Superior temporal gyrus (tissue), 1 donor: Measurements from ENCODE around the gene RHBDL1.

Source experiments
- DNase-seq: peaks from one replicate; pipeline ENCODE4 v3.0.0-alpha.2; 2016; ENCODE audit errors: extremely low spot score

The RHBDL1 gene

DNA sequence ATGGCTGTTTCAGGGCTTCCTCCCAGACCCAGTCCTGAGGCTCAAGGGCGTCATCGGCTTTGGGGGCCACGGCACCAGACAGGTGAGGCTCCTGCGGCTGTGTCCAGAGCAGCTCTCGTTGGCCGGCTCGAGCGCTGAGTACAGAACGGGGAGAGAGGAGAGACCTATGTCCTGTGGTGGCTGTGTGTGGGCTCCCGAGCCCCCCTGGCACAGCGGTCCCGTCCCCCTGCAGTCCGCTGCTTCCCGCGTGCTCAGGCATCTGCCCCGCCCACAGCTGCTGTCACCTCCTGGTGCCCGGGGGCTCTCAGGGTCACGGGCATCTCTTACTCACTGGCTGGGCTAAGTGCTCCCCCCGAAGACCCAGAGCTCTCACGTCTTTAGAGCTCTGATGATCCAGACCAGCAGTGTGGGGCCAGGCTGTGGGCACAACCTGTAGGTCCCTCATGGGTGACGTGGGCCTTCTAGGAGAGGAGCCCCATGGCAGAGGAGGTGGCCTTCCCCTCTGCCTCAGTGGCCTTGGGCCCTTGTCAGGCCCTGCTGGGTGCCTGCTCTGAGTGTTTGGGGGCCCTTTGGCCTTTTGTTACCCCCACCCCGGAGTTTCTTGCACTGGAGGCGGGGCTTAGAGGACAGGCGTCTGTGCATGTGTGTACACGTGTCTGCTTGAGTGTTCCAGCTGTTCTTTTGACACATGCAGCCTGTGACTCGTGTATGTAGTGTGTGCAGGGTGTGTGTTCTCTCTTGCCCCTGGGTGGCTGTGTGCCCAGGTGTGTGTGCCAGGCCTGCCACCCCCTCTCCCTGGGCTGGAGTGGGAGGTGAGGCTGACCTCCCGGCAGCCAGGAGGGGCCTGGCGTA lies 22.8 kb upstream of the RHBDL1 start:
- DNase-seq: no peak

DNA sequence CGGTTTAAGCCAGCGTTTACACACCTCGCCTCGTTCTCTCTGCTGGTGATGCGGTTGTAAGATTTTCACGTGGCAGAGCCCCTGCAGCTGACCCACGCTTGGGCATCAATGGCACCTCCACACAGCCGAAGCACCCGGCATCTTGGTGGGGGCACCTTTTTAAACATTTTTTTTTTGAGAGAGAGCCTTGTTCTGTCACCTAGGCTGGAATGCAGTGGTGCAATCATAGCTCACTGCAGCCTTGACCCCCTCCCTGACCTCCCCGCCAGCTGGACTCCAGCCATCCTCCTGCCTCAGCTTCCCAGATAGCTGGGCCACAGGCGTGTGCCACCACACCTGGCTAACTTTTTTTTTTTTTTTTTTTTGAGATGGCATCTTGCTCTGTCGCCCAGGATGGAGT lies 21.4 kb upstream of the RHBDL1 start:
- no peak for DNase-seq

DNA sequence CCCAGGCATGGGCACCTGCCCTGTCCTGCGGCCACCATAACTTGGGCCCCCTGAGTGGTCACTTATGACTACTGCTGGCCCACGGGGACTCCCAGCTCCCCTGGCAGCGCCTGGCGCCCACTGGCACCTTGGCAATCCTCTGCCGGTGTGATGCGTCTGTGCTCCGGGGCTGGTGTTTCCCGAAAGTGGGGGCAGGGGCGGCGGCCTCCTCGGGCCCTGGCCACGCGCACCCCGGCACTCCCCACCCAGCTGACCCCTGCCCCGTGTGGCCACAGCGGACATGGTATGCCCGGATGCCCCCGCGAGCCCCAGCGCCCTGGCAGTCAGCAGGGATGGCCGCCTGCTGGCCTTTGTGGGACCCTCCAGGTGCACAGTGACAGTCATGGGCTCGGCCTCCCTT lies 18.0 kb upstream of the RHBDL1 start:
- no peak for DNase-seq

GRCh38 chr16:658679-659571 lies 16.5 kb upstream of the RHBDL1 start:
- no peak for DNase-seq

- DNase-seq: no peak
These were observed 15.9 kb upstream of the RHBDL1 start for GRCh38 chr16:659618-660017.

DNA sequence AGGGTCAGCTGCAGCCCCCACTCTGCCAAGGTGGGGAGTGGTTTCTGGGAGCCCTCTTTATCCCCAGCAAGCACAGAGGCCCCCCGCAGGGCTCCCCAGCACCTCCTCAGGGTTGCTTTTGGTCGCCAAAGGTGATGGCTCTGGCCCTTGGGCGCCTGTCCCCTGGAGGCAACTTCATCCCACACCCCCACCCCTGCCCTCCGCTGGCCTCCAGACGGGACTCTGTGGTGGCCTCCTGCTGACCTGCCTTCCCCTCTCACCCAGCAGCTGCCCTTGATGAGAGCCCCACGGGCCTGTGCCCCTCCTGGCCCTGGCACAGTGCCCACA lies 15.4 kb upstream of the RHBDL1 start:
- DNase-seq: no peak

DNA sequence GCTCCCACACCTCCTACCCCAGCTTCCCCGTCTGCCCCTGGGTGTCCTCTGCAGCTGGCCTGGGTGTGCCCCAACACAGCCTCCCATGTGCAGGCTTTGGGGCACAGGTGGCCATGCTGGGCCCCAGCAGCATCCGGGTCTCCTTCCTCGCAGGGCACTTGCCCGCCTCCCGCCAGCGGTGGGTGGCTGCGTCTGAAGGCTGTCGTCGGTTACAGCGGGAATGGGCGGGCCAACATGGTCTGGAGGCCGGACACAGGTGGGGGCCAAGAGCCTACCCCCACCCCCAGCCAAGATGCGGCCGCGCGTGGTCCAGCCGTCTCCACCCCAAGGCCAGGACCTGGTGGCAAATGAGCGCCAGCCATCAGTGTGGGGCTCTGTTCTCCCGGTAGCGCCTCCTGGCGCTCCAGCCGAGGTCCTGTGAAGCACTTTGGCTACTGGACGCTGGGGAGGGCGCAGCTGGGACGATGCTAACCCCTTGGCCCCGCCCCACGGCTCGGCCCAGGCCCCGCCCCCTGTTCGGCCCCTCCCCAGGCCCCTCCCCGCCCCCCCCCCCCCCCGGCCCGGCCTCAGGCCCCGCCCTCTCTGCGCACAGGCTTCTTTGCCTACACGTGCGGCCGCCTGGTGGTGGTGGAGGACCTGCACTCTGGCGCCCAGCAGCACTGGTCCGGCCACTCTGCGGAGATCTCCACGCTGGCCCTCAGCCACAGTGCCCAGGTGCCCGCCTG lies 14.8 kb upstream of the RHBDL1 start:
- peak; percentile 81 for DNase-seq

GRCh38 chr16:661184-661821 lies 14.2 kb upstream of the RHBDL1 start:
- no peak for DNase-seq

- DNase-seq: no peak
These were observed 13.4 kb upstream of the RHBDL1 start for GRCh38 chr16:662095-662494.

GRCh38 chr16:662597-662996 lies 12.9 kb upstream of the RHBDL1 start:
- no peak for DNase-seq

DNA sequence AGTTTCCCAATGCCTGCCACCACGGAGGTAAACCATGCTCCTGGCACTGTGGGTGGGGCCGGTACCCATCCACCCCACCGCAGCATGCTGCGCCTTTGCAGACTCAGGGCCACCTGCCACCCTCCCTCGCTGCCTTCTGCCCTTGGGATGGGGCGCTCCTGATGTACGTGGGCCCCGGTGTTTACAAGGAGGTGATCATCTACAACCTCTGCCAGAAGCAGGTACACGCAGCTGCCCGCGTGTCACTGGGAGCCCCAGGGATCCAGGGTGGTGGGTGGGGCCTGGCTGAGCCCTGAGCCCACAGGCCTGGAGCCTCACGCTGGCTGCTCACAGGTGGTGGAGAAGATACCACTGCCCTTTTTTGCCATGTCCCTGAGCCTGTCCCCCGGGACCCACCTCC lies 8.9 kb upstream of the RHBDL1 start:
- no peak for DNase-seq

GRCh38 chr16:667113-667779 lies 8.2 kb upstream of the RHBDL1 start:
- no peak for DNase-seq

DNA sequence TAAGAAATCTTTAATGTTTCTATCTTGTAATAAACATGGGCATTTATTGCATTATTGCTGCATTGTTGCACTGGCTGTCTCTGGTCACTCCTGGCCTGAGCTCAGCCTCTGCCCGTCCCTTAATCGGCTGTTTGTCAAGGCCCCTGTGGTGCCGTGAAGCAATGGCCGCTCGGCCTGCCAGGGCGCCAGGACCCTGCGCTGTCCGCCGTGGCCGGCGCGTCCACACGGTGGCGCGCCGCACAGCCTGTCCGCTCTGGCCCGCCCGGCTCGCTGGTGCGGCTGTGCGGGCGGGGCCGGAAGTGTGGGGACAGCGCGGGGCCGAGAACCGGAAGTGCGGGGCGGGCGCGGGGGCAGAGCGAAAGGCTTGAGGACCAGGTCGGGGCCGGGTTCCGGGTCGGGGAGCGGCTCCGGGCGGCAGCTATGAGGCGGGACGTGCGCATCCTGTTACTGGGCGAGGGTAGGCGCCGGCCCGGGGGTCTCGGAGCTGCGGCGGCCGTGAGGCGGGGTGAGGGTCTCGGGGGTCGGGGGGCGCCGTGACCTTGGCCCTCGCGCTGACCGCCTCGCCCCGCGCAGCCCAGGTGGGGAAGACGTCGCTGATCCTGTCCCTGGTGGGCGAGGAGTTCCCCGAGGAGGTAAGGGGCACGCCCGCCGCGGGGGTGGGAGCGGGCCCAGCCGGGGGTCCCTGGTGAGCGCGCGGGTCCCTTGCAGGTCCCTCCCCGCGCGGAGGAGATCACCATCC lies 7.5 kb upstream of the RHBDL1 start, which contains the start of gene RHOT2:
Gene RHOT2, plus strand, starts transcription at position 353 of the 739 bp plus-strand sequence. Its CDS starts 68 bp downstream, at position 421.
- peak; percentile 93 for DNase-seq

DNA sequence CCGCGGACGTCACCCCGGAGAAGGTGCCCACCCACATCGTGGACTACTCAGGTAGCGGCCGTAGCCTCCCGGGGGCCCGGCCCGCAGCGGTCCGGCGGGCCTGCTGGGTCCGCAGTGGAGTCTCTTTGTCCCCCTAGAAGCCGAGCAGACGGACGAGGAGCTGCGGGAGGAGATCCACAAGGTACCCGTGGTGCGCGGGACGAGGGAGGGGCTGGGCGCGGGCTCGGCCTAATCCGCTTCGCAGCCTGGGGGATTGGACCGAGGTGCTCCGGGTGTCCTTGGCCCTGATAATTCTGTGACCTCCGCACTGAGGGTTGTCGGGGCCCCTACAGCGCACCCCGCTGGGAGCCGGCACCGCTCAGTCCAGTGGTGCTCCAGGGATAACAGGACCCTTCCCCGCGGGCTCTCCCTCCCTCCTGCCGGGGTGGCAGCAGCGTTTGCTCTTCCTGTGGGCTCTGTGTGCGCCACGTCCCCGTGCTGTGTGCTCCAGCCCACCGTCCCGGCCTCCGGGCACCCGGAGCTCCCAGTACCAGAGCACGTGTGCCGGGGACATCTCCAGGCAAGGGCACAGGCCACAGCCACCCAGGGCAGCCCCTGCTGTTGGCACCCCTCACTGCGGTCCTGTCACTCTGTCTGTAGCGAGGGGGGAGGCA lies 6.8 kb upstream of the RHBDL1 start:
- no peak for DNase-seq

GRCh38 chr16:669666-670065 lies 5.8 kb upstream of the RHBDL1 start:
- DNase-seq: no peak

DNA sequence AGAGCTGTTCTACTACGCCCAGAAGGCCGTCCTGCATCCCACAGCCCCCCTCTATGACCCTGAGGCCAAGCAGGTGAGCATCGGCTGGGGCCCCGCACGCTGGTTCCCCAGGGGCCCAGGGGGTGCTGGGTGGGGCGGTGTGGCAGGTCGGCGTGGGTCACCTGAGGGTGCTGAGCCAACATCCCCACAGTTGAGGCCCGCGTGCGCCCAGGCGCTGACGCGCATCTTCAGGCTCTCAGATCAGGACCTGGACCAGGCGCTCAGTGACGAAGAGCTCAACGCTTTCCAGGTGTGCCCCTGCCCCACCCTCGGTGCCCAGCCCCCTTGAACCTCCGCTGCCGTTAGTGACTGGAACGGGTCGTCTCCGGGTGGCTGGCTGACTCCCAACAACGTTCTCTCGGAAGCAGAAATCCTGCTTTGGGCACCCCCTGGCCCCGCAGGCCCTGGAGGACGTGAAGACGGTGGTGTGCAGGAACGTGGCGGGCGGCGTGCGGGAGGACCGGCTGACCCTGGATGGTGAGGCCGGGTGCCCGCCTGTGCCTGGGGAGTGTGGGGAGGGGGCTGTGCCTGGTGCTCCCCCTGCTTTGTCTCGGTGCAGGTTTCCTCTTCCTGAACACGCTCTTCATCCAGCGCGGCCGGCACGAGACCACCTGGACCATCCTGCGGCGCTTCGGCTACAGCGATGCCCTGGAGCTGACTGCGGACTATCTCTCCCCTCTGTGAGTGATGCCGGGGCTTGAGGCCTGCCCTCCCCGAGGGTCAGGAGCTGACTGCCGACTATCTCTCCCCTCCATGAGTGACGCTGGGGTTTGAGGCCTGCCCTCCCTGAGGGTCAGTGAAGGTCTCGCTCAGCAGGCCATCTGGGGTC lies 4.8 kb upstream of the RHBDL1 start:
- DNase-seq: no peak

GRCh38 chr16:671353-672131 lies 3.9 kb upstream of the RHBDL1 start:
- DNase-seq: no peak

DNA sequence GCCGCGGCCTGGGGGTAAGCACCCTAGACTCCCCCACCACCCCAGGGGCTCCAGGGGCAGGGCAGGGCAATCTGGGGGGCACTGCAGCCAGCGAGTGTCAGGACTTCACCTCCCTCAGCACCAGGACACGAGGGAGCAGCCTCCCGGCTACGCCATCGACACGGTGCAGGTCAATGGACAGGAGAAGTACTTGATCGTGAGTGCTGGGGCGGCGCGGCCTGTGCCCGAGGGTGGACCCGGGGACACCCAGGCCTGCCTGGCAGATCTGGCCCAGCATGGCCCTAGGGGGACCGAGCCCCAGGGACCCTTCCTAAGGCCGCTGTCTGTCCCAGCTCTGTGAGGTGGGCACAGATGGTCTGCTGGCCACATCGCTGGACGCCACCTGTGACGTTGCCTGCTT lies 3.1 kb upstream of the RHBDL1 start:
- no peak for DNase-seq
